NCI-H345 (cell line): ENCODE results near the gene TUBA4A.
"Not testable (repeated sequence)": the region's sequence is repeated elsewhere in the genome, so short reads cannot be mapped to it uniquely, and the experiment has no call there.

Experiments used
- DNase-seq: peaks from one replicate; lab custom pipeline; 2025; lab: John Stamatoyannopoulos, UW

The TUBA4A gene

DNA sequence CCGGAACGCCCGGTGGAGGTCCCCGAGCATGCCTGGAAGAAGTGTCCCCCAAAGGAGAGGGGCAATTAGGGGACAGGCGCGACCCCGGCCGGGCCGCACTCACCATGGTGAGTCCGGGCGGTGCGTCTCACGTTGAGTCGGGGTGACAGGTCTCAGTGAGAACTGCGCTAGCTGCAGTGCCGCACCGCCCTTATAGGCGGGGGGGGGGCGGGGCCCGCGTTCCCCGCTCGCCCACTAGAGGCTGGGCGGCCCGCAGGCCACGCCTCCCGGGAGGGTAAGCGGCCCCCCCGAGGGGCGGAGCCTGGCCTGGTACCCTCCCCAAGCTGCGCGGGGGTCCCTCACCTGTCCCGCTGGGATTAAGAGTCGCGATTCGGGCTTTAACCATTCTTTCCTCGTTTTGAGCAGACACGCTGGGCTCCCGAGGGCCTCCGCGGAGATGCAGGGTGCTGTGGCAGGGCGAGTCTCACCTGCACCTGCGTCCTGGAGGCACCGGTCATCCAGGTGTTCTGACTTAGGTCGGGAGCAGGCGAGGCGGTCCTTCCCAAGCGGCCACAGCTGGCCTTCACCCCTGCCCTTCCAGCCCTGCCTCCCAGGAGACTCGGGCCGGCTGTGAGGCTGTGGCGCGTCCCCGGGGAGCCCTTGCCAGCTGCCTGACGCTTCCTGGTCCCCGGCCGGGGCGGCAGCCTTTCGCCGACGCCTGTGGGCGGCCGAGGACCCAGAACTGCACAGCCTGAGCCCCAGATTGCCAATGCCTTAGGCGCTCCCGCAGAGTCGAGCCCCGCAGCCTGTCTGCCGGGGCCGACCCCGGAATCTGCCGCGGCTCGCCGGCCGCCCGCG, at the start of gene TUBA4A:
TUBA4A (minus strand) TSS at position 166 of the 837 bp plus-strand sequence; CDS start at position 106, 60 bp downstream.
- DNase-seq, result peak; percentile 84

DNA sequence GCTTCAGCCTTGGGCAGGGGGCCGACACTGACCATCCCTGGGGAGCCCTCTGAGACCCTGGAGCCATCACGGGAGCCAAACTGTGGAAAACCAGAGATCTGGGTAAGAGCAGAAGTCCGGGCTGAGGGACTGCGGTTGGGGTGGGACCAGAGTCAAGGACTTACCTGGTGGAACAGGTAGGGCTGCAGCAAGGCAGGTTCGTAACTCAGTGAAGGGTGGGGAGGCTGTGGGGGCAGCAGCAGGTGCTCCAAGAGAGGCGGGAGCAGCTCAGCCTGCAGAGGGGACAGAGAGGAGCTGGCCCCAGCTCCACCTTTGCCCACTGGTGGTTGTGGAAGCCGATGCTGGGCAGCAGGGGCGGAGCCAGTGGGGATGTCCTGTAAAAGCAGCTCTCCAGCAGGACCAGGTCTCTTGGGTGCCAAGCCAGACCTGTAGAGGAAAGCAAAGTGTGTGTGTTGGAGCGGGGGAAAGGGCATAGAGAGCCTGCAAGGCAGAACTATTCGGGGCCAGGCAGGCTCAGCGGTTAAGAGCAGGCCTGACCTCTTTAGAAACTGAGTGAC, 48.8 kb upstream of the TUBA4A start:
- DNase-seq, result no peak

DNA sequence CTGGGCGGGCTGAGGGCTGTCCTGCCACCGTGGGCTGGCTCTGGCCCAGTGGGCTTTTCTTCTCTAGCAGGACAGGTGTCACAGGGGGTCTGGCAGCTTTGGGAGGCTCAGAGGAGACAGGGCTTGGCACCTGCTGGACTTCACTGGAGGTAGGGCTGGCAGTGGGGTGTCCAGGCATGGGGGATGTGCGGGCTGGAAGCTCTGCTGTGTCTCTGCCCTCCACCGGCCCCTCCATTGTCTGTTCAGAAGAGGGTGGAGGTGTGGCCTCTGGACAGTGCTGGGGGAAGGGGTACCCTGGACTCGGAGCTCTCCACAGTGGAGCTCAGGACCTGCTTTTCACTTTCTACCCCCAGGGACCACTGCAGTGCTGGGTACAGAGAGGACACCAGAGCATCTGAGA, 46.3 kb upstream of the TUBA4A start:
- no peak for DNase-seq

GRCh38 chr2:219299372-219299760, 45.6 kb upstream of the TUBA4A start:
- DNase-seq, result no peak

GRCh38 chr2:219298759-219299371, 45.1 kb upstream of the TUBA4A start:
- peak; percentile 79 for DNase-seq

GRCh38 chr2:219297766-219298456, 44.2 kb upstream of the TUBA4A start:
- no peak for DNase-seq

GRCh38 chr2:219296631-219297391, 43.1 kb upstream of the TUBA4A start:
- no peak for DNase-seq

DNA sequence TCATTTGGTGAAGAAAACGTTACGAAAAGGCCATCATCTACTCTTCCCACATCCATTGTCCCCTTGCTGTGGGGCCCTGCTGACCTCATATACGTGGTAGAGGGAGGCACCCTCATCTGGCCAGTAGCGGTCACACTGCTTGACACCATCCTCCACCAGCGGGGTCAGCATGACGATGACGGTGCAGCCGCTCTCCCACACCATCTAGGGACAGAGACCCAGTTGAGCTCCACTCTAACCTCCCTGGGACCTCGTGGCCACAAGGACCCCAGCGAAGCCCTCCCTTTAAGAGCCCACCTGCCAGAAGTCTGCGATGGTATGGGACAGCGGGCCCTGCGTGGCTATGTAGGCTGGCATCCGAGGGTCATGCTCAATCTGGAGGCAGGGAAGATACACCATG, 42.4 kb upstream of the TUBA4A start:
- DNase-seq, result no peak

DNA sequence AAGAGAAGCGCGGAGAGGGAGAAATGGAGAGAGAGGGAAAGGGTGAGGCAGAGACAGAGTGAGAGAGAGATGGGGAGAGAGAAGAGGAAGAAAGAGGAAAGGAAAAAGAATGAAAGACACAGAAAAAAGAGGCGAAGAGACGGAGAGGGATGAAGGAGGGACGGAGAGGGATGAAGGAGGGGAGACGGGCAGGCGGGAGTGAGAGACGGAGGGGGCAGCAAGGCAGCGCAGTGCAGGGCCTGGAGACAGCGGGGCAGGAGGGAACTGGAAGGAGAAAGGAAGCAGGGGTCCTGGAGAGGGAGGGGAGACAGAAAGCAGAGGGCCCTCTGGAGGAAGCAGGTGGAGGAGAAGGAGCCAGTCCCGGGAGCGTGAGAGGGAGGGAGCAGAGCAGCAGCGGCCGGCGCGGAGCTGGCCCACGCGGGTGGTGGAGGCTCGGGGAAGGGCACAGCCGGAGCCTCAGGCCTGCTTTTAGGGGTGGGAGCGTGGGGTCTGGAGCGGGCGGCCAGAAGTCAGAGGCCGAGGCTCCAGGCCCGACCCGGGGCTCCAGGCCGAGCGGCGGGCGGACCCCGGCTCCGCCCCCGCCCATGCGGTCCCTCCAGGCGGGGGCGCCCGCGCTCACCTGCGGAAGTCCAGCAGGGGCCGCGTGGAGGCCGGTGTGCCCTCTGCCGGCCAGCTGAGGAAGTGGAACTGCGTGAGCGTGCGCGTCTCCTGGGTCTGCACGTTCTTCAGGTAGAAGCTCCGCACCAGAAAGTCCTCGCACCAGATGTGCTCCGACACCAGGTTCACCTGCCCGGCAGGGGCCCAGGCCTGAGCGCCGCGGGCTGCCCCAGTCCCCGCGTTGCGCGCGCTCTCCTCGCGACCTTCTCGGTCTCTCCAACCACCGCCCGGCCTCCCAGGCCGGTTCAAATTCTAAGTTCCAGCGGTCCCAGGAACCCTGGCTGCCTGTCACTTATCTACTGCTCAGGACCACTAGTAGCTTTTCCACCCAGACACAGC, 40.9 kb upstream of the TUBA4A start:
- peak; percentile 89 for DNase-seq

- DNase-seq, result no peak
Observed at GRCh38 chr2:219293736-219294231, 40.1 kb upstream of the TUBA4A start.

- DNase-seq, result no peak
Observed at GRCh38 chr2:219292616-219293015, 38.9 kb upstream of the TUBA4A start.

DNA sequence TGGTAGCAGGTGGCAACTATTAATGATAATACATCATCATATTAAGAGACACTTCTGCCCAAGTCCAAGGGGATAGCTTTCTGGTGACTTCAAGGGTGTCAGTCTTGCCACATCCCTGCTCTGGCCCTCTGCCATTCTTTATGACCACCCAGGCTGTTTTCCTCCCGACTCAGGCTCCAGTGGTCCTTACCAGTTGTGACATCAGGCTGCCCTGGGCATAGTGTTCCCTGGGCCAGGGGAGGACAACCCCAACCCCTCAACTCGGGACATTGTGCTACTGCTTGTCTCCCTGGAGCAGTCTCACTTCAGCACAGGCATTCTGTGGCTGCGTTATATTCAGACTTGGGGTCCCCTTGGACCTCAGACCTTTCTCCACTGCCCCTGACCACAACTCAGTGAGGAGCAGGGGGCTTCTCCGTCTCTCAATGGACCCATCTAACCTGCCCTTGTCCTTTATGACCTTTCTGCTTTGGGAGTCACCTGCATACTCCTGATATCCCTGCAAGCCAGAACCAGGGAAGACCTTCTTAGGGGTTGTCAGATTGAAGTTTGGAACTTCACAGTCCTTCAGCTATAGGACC, 38.3 kb upstream of the TUBA4A start:
- no peak for DNase-seq

- DNase-seq, result no peak
Observed at GRCh38 chr2:219291394-219291793, 37.7 kb upstream of the TUBA4A start.

GRCh38 chr2:219290381-219291171, 36.9 kb upstream of the TUBA4A start:
- DNase-seq, result no peak

DNA sequence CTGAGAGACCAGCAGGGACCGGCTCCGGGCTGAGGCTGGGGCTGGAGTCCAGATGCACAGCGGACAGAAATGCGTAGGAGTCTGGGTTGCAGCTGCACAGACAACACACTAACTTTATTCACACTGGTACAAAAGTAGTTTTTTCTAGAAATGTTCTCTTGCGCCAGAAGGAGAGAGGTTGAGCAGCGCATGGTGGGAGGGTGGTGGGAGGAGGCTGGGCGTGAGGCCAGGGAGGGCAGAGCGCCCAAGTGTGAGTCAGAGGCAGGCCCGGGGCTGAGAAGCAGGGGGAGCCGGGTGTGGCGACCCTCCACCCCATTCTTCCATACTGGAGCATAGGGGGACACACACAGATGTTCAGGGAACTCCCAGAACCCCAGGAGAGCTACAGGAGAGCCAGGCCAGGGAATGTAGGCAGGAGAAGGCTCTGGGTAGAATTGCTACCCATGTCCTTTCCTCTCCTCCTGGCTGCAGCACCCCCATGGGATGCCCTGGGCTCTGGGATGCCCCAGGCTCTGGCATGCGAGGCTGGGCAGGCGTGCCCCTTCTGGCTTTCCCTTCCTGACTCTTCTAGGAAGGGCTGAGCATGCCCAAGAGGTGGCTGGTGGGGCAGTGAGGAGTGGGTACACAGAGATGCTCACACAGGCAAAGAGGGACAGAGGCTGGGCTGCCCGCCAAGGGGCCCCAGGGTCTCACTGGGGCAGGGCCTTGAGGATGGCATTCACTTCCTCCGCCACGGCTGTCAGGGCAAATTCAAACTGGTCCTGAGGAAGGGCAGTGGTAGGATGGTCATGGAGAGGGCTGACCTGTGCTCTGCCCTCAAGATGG, 36.0 kb upstream of the TUBA4A start:
- no peak for DNase-seq

DNA sequence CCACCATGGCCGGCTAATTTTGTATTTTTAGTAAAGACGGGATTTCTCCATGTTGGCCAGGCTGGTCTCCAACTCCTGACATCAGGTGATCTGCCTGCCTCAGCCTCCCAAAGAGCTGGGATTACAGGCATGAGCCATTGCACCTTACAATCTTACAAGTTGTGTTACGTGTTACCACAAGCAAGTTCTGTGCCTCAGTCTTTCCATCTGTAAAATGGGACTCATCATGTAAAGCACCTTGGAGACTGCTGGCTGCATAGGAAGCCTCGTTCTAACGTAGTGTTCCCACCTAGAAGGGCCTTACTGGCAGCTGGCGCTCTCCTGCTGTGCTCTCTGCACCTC, 35.4 kb upstream of the TUBA4A start:
- no peak for DNase-seq

DNA sequence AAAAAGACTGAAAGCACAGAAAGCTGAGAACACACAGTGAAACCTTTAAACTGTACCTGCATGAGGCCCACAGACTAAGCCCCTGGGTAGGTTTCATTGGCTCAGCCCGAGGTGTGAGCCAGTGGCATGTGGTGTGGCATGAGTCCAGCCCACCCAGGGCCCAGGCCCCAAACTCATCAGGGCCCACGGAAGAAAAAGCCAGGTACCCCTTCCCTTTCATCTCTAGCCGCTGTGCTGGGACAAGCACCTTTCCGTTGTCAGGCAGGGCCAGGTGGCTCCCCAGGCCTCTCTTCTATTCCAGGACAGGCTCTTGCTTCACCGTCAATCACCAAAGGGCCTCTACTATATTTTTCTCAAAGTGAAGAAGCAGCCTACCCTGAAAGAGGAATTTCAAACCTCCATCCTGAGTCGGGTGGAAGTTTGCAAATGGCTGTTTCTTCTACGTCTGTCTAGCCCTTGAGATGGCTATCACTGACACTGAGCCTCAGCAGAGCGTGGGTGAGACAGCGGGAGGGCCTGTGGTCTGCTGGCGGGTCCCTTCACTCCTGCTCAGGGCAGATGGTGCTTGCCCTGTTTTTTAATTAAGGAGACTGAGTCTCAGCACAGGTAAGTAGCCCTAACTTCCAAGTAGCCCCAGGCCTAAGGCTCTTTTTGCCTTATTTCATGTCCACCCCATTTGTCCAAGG, 34.0 kb upstream of the TUBA4A start:
- DNase-seq, result no peak

GRCh38 chr2:219287116-219287440, 33.4 kb upstream of the TUBA4A start:
- not testable (repeated sequence) for DNase-seq
